T-cell (primary cell): ENCODE results near the gene JUP. TPM values are rescaled to one million over a fixed set of nuclear protein-coding genes. Genes with fewer than 3 reads are reported as not detected.
"Not testable (repeated sequence)": the region's sequence is repeated elsewhere in the genome, so short reads cannot be mapped to it uniquely, and the experiment has no call there.

Experiments used
- ATAC-seq, 4 experiments: fragments of 200-7000 bp in 3 of 4; fragments of 150-1000 bp in 1 of 4; cut with Tn5 transposase; replicated peaks in 1 of 4; 1 replicate in 3 of 4; 2 replicates in 1 of 4; pipeline ENCODE4 v1.10.0; 2021; ENCODE audit warnings: moderate library complexity in 3 of 4, mild to moderate bottlenecking in 2 of 4, moderate number of reproducible peaks in 1 of 4
- CTCF ChIA-PET, 2 donors: fragments of 300-600 bp; sonication (Branson Sonifier 250); formaldehyde crosslinking; loops; one replicate each; lab custom pipeline; 2022; ENCODE audit warnings: antibody characterized with exemption in 2 of 2; lab: Charles Lee
- POLR2A ChIA-PET, 2 donors: fragments of 300-600 bp; sonication (Branson Sonifier 250); formaldehyde crosslinking; loops; one replicate each; lab custom pipeline; 2022; ENCODE audit warnings: antibody characterized with exemption in 2 of 2; lab: Charles Lee
- DNase-seq, 35 experiments: peaks; one replicate each; pipeline versions ENCODE4 v3.0.0 to v3.0.0-alpha.2; 2013 to 2023
- H3K27ac ChIP-seq: one replicate; pipeline ENCODE4 v1.5.1; 2013; ENCODE audit warnings: low read length
- H3K27me3 ChIP-seq, 2 experiments: replicated peaks in 1 of 2; 1 replicate in 1 of 2; 2 replicates in 1 of 2; pipeline versions ENCODE4 v1.6.1 to v1.7.0; 2013; ENCODE audit warnings: low read length in 1 of 2, mixed read lengths in 1 of 2; ENCODE audit not compliant: control insufficient read depth in 2 of 2, insufficient read depth in 2 of 2; ENCODE audit errors: extremely low read depth in 1 of 2
- H3K36me3 ChIP-seq, 2 donors: 1 replicate in 1 of 2; 2 replicates in 1 of 2; pipeline versions ENCODE4 v1.6.1 to v1.7.0; 2013; ENCODE audit warnings: low read length in 1 of 2; ENCODE audit not compliant: control insufficient read depth in 2 of 2, insufficient read depth in 1 of 2; ENCODE audit errors: extremely low read depth in 1 of 2
- H3K4me1 ChIP-seq, 2 experiments: 1 replicate in 1 of 2; 2 replicates in 1 of 2; pipeline versions ENCODE4 v1.6.1 to v1.7.0; 2013; ENCODE audit warnings: low read length in 2 of 2, mixed read lengths in 1 of 2; ENCODE audit not compliant: insufficient read depth in 2 of 2, control insufficient read depth in 1 of 2; ENCODE audit errors: extremely low read depth in 1 of 2
- H3K4me3 ChIP-seq, 2 donors: 1 replicate in 1 of 2; 2 replicates in 1 of 2; pipeline versions ENCODE4 v1.5.1 to v1.7.0; 2013; ENCODE audit warnings: mild to moderate bottlenecking in 2 of 2, low read length in 1 of 2, moderate library complexity in 1 of 2; ENCODE audit not compliant: control insufficient read depth in 1 of 2; ENCODE audit errors: extremely low read depth in 1 of 2
- H3K9me3 ChIP-seq: 2 replicates; pipeline ENCODE4 v1.7.0; 2013
- H3K27ac Mint-ChIP-seq, 2 donors: one replicate each; pipeline ENCODE4 v1.8.0; 2020 to 2021; ENCODE audit warnings: mild to moderate bottlenecking in 2 of 2, mixed read lengths in 2 of 2
- H3K27me3 Mint-ChIP-seq, 2 donors: one replicate each; pipeline ENCODE4 v1.8.0; 2021 to 2022; ENCODE audit warnings: mixed read lengths in 2 of 2
- H3K36me3 Mint-ChIP-seq: one replicate; pipeline ENCODE4 v1.8.0; 2021; ENCODE audit warnings: mixed read lengths
- H3K4me1 Mint-ChIP-seq, 3 donors: one replicate each; pipeline ENCODE4 v1.8.0; 2020 to 2022; ENCODE audit warnings: mixed read lengths in 3 of 3, mild to moderate bottlenecking in 1 of 3
- H3K4me3 Mint-ChIP-seq, 3 donors: one replicate each; pipeline ENCODE4 v1.8.0; 2020 to 2022; ENCODE audit warnings: mild to moderate bottlenecking in 3 of 3, mixed read lengths in 3 of 3, moderate library complexity in 3 of 3
- H3K9me3 Mint-ChIP-seq, 3 donors: one replicate each; pipeline ENCODE4 v1.8.0; 2020 to 2022; ENCODE audit warnings: mixed read lengths in 3 of 3
- WGBS: methylation state at CpG from one replicate; pipeline ENCODE4 v1.1.5; 2013; ENCODE audit warnings: missing lambda C conversion rate; ENCODE audit not compliant: insufficient coverage; 5-methylcytosine and 5-hydroxymethylcytosine counted together
- total RNA-seq, 35 experiments: library from RNA in 6 of 35; stranded (reverse) in 6 of 35; fragments of 120-200 nt in 1 of 35; gene quantifications; one replicate each; pipeline versions ENCODE4 v1.2.1 to v1.2.4 and lab custom pipeline; 2013 to 2026

Gene JUP
- total RNA-seq, 5 donors from 2014 or later (not counting 1 experiment from before 2014, with no cell fraction given) = 1.1 to 4.8 (median 3.4) TPM

GRCh38 chr17:41777574-41778188, 8.8 kb downstream of the JUP start:
- DNase-seq (no peak), ATAC-seq (no peak)
- Mint-ChIP-seq H3K27me3 (peaks cover 0 to 26% of the 10 kb centered on the region in 2 donors), H3K9me3 (no peaks in the 10 kb centered on the region), H3K27ac (no peak overlapping the region), H3K36me3 (no peaks in the 10 kb centered on the region), H3K4me3 (no peak overlapping the region), H3K4me1 (peaks cover 0 to 3% (median 0%) of the 10 kb centered on the region in 3 donors)
- peaks cover 0 to 3% of the 10 kb centered on the region in 2 donors for H3K36me3 ChIP-seq
- no peaks in the 10 kb centered on the region for H3K9me3 ChIP-seq
- H3K27ac ChIP-seq = no peak overlapping the region
- no peaks in the 10 kb centered on the region for H3K4me1 ChIP-seq
- WGBS = 70% methylated on average over 6 of the region's 12 CpGs
- POLR2A ChIA-PET = interaction anchor here in 1 of 2 donors (0.5 kb wide), 1 partner anchor 76 kb away, joined by 3 read pairs; no protein-coding TSS in a partner anchor
- H3K27me3 ChIP-seq = peaks cover 0 to 57% of the 10 kb centered on the region in 2 experiments
- H3K4me3 ChIP-seq = no peak overlapping the region
- CTCF ChIA-PET = no interaction called here

GRCh38 chr17:41777157-41777573, 9.3 kb downstream of the JUP start:
- peaks cover 0 to 56% of the 10 kb centered on the region in 2 experiments for H3K27me3 ChIP-seq
- peaks cover 0 to 3% (median 0%) of the 10 kb centered on the region in 3 donors for H3K4me1 Mint-ChIP-seq
- no peaks in the 10 kb centered on the region for H3K4me1 ChIP-seq
- H3K36me3 Mint-ChIP-seq = no peaks in the 10 kb centered on the region
- H3K4me3 ChIP-seq = no peak overlapping the region
- ChIA-PET CTCF (no interaction called here), POLR2A (interaction anchor here in 1 of 2 donors (0.5 kb wide), 1 partner anchor 76 kb away, joined by 3 read pairs; no protein-coding TSS in a partner anchor)
- H3K27ac ChIP-seq = no peak overlapping the region
- WGBS = 78% methylated on average over 1 of the region's 4 CpGs
- ATAC-seq = no peak
- no peaks in the 10 kb centered on the region for H3K9me3 Mint-ChIP-seq
- peaks cover 0 to 3% of the 10 kb centered on the region in 2 donors for H3K36me3 ChIP-seq
- no peak overlapping the region for H3K27ac Mint-ChIP-seq
- H3K27me3 Mint-ChIP-seq = peaks cover 0 to 22% of the 10 kb centered on the region in 2 donors
- no peak overlapping the region for H3K4me3 Mint-ChIP-seq
- no peaks in the 10 kb centered on the region for H3K9me3 ChIP-seq
- no peak for DNase-seq

GRCh38 chr17:41776262-41776900, 10.1 kb downstream of the JUP start:
- H3K4me1 Mint-ChIP-seq, H3K4me3 Mint-ChIP-seq, H3K4me3 ChIP-seq, CTCF ChIA-PET, H3K27ac Mint-ChIP-seq, H3K36me3 ChIP-seq, ATAC-seq, H3K9me3 Mint-ChIP-seq, H3K27ac ChIP-seq, POLR2A ChIA-PET, DNase-seq, H3K4me1 ChIP-seq, H3K9me3 ChIP-seq, H3K36me3 Mint-ChIP-seq: not testable (repeated sequence)
- peaks cover 0 to 56% of the 10 kb centered on the region in 2 experiments for H3K27me3 ChIP-seq
- peaks cover 0 to 14% of the 10 kb centered on the region in 2 donors for H3K27me3 Mint-ChIP-seq
- WGBS = 79% methylated on average over 6 of the region's 14 CpGs

GRCh38 chr17:41775394-41776226, 10.9 kb downstream of the JUP start:
- Mint-ChIP-seq H3K36me3 (no peaks in the 10 kb centered on the region), H3K27ac (no peak overlapping the region), H3K4me3 (no peak overlapping the region), H3K4me1 (peaks cover 3 to 5% (median 4%) of the 10 kb centered on the region in 3 donors), H3K9me3 (no peaks in the 10 kb centered on the region), H3K27me3 (peaks cover 0 to 14% of the 10 kb centered on the region in 2 donors)
- Histone ChIP-seq H3K4me1 (no peaks in the 10 kb centered on the region), H3K27ac (no peak overlapping the region), H3K36me3 (peaks cover 0 to 3% of the 10 kb centered on the region in 2 donors), H3K9me3 (no peaks in the 10 kb centered on the region), H3K27me3 (peaks cover 0 to 55% of the 10 kb centered on the region in 2 experiments), H3K4me3 (no peak overlapping the region)
- WGBS = 89% methylated on average over 10 of the region's 12 CpGs
- ATAC-seq (no peak), DNase-seq (no peak)
- ChIA-PET CTCF (no interaction called here), POLR2A (no interaction called here)

GRCh38 chr17:41773731-41774193, 12.7 kb downstream of the JUP start:
- POLR2A ChIA-PET = no interaction called here
- CTCF ChIA-PET = interaction anchor here in 1 of 2 donors (0.6 kb wide), 1 partner anchor 26 kb away, joined by 3 read pairs; no protein-coding TSS in a partner anchor
- no peaks in the 10 kb centered on the region for H3K36me3 Mint-ChIP-seq

GRCh38 chr17:41773190-41773588, 13.3 kb downstream of the JUP start:
- DNase-seq = no peak

More at GRCh38 chr17:41773731-41774193, 12.7 kb downstream of the JUP start:
- Histone ChIP-seq H3K4me1 (no peaks in the 10 kb centered on the region), H3K27me3 (peaks cover 0 to 46% of the 10 kb centered on the region in 2 experiments), H3K27ac (no peak overlapping the region), H3K4me3 (no peak overlapping the region), H3K9me3 (no peaks in the 10 kb centered on the region), H3K36me3 (peaks cover 0 to 3% of the 10 kb centered on the region in 2 donors)
- no peak for DNase-seq
- no peak overlapping the region for H3K27ac Mint-ChIP-seq
- H3K4me1 Mint-ChIP-seq = peaks cover 3 to 5% (median 4%) of the 10 kb centered on the region in 3 donors
- WGBS = no CpG with 5 or more reads among the region's 8 CpGs
- H3K9me3 Mint-ChIP-seq = no peaks in the 10 kb centered on the region
- no peak overlapping the region for H3K4me3 Mint-ChIP-seq
- peaks cover 0 to 12% of the 10 kb centered on the region in 2 donors for H3K27me3 Mint-ChIP-seq
- ATAC-seq = no peak

More at GRCh38 chr17:41773190-41773588, 13.3 kb downstream of the JUP start:
- Mint-ChIP-seq H3K27ac (no peak overlapping the region), H3K9me3 (no peaks in the 10 kb centered on the region), H3K36me3 (no peaks in the 10 kb centered on the region), H3K4me3 (no peak overlapping the region), H3K4me1 (peaks cover 3 to 5% (median 4%) of the 10 kb centered on the region in 3 donors), H3K27me3 (peaks cover 0 to 12% of the 10 kb centered on the region in 2 donors)
- no peak overlapping the region for H3K27ac ChIP-seq
- H3K4me1 ChIP-seq = no peaks in the 10 kb centered on the region
- H3K9me3 ChIP-seq = no peaks in the 10 kb centered on the region
- ATAC-seq = no peak
- 88% methylated on average over 12 of the region's 12 CpGs for WGBS
- ChIA-PET CTCF (interaction anchor here in 1 of 2 donors (0.6 kb wide), 1 partner anchor 26 kb away, joined by 3 read pairs; no protein-coding TSS in a partner anchor), POLR2A (no interaction called here)
- H3K36me3 ChIP-seq = peaks cover 0 to 3% of the 10 kb centered on the region in 2 donors
- peaks cover 0 to 44% of the 10 kb centered on the region in 2 experiments for H3K27me3 ChIP-seq
- no peak overlapping the region for H3K4me3 ChIP-seq
